K562 (cell line): ENCODE results near the gene KHSRP. TPM values are rescaled to one million over a fixed set of nuclear protein-coding genes. Genes with fewer than 3 reads are reported as not detected.
A peak's percentile ranks its signal among the peaks of the same experiment; 100 is the strongest.

Experiments used
- ARID1B ChIP-seq: fragments of 450-650 bp; IDR thresholded peaks from 2 replicates; pipeline ENCODE4 v1.6.1; 2016; ENCODE audit warnings: antibody characterized with exemption, mild to moderate bottlenecking, inconsistent platforms
- C11orf30 ChIP-seq: fragments of 450-650 bp; IDR thresholded peaks from 2 replicates; pipeline ENCODE4 v1.6.1; 2016; ENCODE audit warnings: low read depth, mild to moderate bottlenecking
- CEBPG ChIP-seq, 3 experiments: fragments of 200-800 bp in 1 of 3; sonication (Bioruptor generic) in 1 of 3; sonication (generic) in 1 of 3; formaldehyde crosslinking in 1 of 3; IDR thresholded peaks in 2 of 3; conservative IDR thresholded peaks in 1 of 3; 2 replicates each; pipeline versions ENCODE4 v1.6.1 to v1.8.0; 2016 to 2022; ENCODE audit warnings: missing compliant biosample characterization in 2 of 3, missing genetic modification characterization in 2 of 3, mild to moderate bottlenecking in 1 of 3, missing genetic modification reagents in 1 of 3
- GTF2E2 ChIP-seq: fragments of 200-800 bp; sonication (Bioruptor generic); IDR thresholded peaks from 2 replicates; pipeline ENCODE4 v1.6.1; 2016; ENCODE audit warnings: missing genetic modification characterization, missing compliant biosample characterization
- GTF2F1 ChIP-seq: IDR thresholded peaks from 2 replicates; pipeline ENCODE4 v1.6.1; 2011; ENCODE audit warnings: low read depth, low read length, improper control_type of control experiment
- HLTF ChIP-seq: fragments of 450-650 bp; IDR thresholded peaks from 2 replicates; pipeline ENCODE4 v1.6.1; 2016
- KDM1A ChIP-seq, 2 experiments: fragments of 450-650 bp; IDR thresholded peaks; 2 replicates each; pipeline ENCODE4 v1.6.1; 2016; ENCODE audit warnings: mild to moderate bottlenecking in 2 of 2
- MAFG ChIP-seq: fragments of 450-650 bp; conservative IDR thresholded peaks from 2 replicates; pipeline ENCODE4 v1.6.1; 2016; ENCODE audit warnings: missing genetic modification characterization, missing compliant biosample characterization
- NFE2 ChIP-seq: IDR thresholded peaks from 2 replicates; pipeline ENCODE4 v1.6.1; 2014; ENCODE audit warnings: antibody characterized with exemption, low read depth
- PML ChIP-seq: IDR thresholded peaks from 2 replicates; pipeline ENCODE4 v1.6.1; 2012; ENCODE audit warnings: low read length, inconsistent platforms
- RBM14 ChIP-seq: fragments of 200-400 bp; formaldehyde crosslinking; IDR thresholded peaks from 2 replicates; pipeline ENCODE4 v1.6.1; 2018; ENCODE audit warnings: low read depth, mild to moderate bottlenecking, low read length, moderate library complexity, borderline replicate concordance; ENCODE audit not compliant: insufficient read depth
- SPI1 ChIP-seq: IDR thresholded peaks from 2 replicates; pipeline ENCODE4 v1.6.1; 2011; ENCODE audit warnings: low read depth, low read length, control low read depth, borderline replicate concordance
- USF2 ChIP-seq: sonication (generic); formaldehyde crosslinking; IDR thresholded peaks from 2 replicates; pipeline ENCODE4 v1.5.0; 2020; ENCODE audit warnings: missing genetic modification reagents
- ZNF212 ChIP-seq: fragments of 450-650 bp; formaldehyde crosslinking; IDR thresholded peaks from 2 replicates; pipeline ENCODE4 v1.4.0; 2020; ENCODE audit warnings: mild to moderate bottlenecking
- ZNF316 ChIP-seq: fragments of 450-650 bp; IDR thresholded peaks from 2 replicates; pipeline ENCODE4 v1.6.1; 2016
- ZNF318 ChIP-seq, 2 experiments: fragments of 450-650 bp; IDR thresholded peaks; 2 replicates each; pipeline ENCODE4 v1.6.1; 2016; ENCODE audit warnings: mild to moderate bottlenecking in 2 of 2, borderline replicate concordance in 1 of 2, low read depth in 1 of 2, moderate library complexity in 1 of 2
- ZNF347 ChIP-seq: fragments of 450-650 bp; formaldehyde crosslinking; IDR thresholded peaks from 2 replicates; pipeline ENCODE4 v1.4.0; 2020; ENCODE audit warnings: low read depth, mild to moderate bottlenecking, moderate library complexity
- ZNF511 ChIP-seq: sonication (generic); formaldehyde crosslinking; IDR thresholded peaks from 2 replicates; pipeline ENCODE4 v1.8.0; 2022; ENCODE audit warnings: mild to moderate bottlenecking, missing genetic modification reagents
- polyA plus RNA-seq, 8 experiments: library from polyadenylated mRNA; depleted of rRNA in 4 of 8; stranded (reverse) in 5 of 8; unstranded in 3 of 8; fragments of >200 nt; fragmentation: Nextera tagmentation in 2 of 8; fragmentation: Illumina TruSeq in 1 of 8; extraction: Ambion mirVana in 2 of 8; extraction: Trizol in 1 of 8; gene quantifications; 2 replicates each; pipeline versions ENCODE4 v1.2.1 to v1.2.3, GENCODE V29; 2011 to 2014; ENCODE audit warnings: inconsistent platforms in 1 of 8, missing spikeins in 1 of 8
- total RNA-seq, 7 experiments: library from RNA; depleted of rRNA in 6 of 7; stranded (reverse); fragments of >200 nt in 6 of 7; fragmentation: Illumina TruSeq in 2 of 7; extraction: Trizol in 2 of 7; gene quantifications; 2 replicates each; pipeline versions ENCODE4 v1.2.1 to v1.2.3, GENCODE V29; 2011 to 2021; ENCODE audit warnings: low replicate concordance in 1 of 7

The KHSRP gene
- total and polyA plus RNA-seq, 9 of the 15 experiments (the other 6 are each of a cell fraction or from before 2014, with no cell fraction given): 4.2 to 564 (median 139) TPM

GRCh38 chr19:6392221-6393073 is 32.2 kb downstream of the KHSRP start (continued):
- TF ChIP-seq USF2 (CRISPR knock-in tag) (no peak), ZNF347 (CRISPR knock-in tag) (no peak), ZNF318 (IDR thresholded peaks at IDR 0.05; ENCODE audit: borderline replicate concordance in 1 of 2, low read depth in 1 of 2) (no peak), CEBPG (CRISPR knock-in tag; IDR thresholded peaks at IDR 0.05) (no peak), CEBPG (tag; conservative IDR thresholded peaks at IDR 0.05 in 1 of 2, IDR thresholded peaks at IDR 0.05 in 1 of 2) (no peak), ZNF212 (CRISPR knock-in tag) (no peak), GTF2F1 (no peak), KDM1A (IDR thresholded peaks at IDR 0.05) (no peak), RBM14 (no peak), MAFG (tag) (peak; percentile 73), ZNF316 (peak; percentile 95), C11orf30 (peak; percentile 89), ARID1B (peak; percentile 32; the same call in 1 of the 2 replicates), GTF2E2 (tag) (peak; percentile 64), ZNF511 (0 out of 2 replicates have a peak, but pooled peaks have one; percentile 28), NFE2 (peak; percentile 12; the same call in 1 of the 2 replicates), PML (0 out of 2 replicates have a peak, but pooled peaks have one; percentile 12), SPI1 (peak; percentile 63), HLTF (0 out of 2 replicates have a peak, but pooled peaks have one; percentile 12)
